ENCODE results near the gene LIN7A.

GRCh38 chr12:80829767-80830166 lies 108.0 kb downstream of the LIN7A start:
- TF ChIP-seq, protein P1, sequence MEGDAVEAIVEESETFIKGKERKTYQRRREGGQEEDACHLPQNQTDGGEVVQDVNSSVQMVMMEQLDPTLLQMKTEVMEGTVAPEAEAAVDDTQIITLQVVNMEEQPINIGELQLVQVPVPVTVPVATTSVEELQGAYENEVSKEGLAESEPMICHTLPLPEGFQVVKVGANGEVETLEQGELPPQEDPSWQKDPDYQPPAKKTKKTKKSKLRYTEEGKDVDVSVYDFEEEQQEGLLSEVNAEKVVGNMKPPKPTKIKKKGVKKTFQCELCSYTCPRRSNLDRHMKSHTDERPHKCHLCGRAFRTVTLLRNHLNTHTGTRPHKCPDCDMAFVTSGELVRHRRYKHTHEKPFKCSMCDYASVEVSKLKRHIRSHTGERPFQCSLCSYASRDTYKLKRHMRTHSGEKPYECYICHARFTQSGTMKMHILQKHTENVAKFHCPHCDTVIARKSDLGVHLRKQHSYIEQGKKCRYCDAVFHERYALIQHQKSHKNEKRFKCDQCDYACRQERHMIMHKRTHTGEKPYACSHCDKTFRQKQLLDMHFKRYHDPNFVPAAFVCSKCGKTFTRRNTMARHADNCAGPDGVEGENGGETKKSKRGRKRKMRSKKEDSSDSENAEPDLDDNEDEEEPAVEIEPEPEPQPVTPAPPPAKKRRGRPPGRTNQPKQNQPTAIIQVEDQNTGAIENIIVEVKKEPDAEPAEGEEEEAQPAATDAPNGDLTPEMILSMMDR (IDR thresholded peaks at IDR 0.05; ENCODE audit: borderline replicate concordance, extremely low read depth, low read length, poor library complexity, severe bottlenecking) = no peak
- no peak for TF ChIP-seq EZH2 (IDR thresholded peaks at IDR 0.05; ENCODE audit: borderline replicate concordance, low read depth, low read length, severe bottlenecking)
